Panc1 (cell line): ENCODE data around the gene DOCK3.

Experiments
- POLR2AphosphoS5 ChIP-seq: IDR thresholded peaks from 2 replicates; pipeline ENCODE4 v1.6.1; 2012; ENCODE audit warnings: mild to moderate bottlenecking, low read depth, low read length, moderate library complexity
- SIN3A ChIP-seq: IDR thresholded peaks from 2 replicates; pipeline ENCODE4 v1.6.1; 2012; ENCODE audit warnings: low read depth, mild to moderate bottlenecking, low read length, moderate library complexity, borderline replicate concordance; ENCODE audit not compliant: insufficient read depth
- TCF7L2 ChIP-seq: IDR thresholded peaks from 2 replicates; pipeline ENCODE4 v1.6.1; 2011; ENCODE audit warnings: mild to moderate bottlenecking, low read depth, low read length, inconsistent platforms
- TF ChIP-seq, protein P1 (sequence below), 2 experiments: IDR thresholded peaks; 2 replicates each; pipeline ENCODE4 v1.6.1; 2011 to 2012; ENCODE audit warnings: low read depth in 2 of 2, control low read depth in 1 of 2, low read length in 1 of 2, mild to moderate bottlenecking in 1 of 2, moderate library complexity in 1 of 2; ENCODE audit not compliant: insufficient read depth in 1 of 2
- TF ChIP-seq, protein P2 (sequence below): fragments of 450-650 bp; IDR thresholded peaks from 2 replicates; pipeline ENCODE4 v1.5.1; 2017; ENCODE audit warnings: mild to moderate bottlenecking

DNA sequence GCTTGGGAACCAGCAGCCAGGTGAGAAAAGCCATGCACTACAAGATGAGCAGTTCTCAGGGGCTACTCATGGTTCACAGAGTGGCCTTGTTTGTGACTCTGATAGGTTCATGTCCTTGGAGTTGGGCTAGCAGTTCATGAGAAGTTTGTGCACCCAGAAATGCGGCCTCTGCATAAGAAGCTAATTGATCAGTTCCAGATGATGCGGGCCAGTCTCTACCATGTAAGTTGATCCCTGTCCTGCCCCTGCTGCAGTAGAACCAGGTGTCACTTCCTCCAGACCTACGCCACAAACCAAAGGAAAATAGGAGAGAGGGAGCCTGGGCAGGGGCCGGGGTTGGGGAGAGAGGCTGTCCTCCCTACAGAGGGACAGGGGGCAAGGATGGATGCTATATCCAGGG, 683.1 kb downstream of the DOCK3 start:
- TF ChIP-seq, protein P1, sequence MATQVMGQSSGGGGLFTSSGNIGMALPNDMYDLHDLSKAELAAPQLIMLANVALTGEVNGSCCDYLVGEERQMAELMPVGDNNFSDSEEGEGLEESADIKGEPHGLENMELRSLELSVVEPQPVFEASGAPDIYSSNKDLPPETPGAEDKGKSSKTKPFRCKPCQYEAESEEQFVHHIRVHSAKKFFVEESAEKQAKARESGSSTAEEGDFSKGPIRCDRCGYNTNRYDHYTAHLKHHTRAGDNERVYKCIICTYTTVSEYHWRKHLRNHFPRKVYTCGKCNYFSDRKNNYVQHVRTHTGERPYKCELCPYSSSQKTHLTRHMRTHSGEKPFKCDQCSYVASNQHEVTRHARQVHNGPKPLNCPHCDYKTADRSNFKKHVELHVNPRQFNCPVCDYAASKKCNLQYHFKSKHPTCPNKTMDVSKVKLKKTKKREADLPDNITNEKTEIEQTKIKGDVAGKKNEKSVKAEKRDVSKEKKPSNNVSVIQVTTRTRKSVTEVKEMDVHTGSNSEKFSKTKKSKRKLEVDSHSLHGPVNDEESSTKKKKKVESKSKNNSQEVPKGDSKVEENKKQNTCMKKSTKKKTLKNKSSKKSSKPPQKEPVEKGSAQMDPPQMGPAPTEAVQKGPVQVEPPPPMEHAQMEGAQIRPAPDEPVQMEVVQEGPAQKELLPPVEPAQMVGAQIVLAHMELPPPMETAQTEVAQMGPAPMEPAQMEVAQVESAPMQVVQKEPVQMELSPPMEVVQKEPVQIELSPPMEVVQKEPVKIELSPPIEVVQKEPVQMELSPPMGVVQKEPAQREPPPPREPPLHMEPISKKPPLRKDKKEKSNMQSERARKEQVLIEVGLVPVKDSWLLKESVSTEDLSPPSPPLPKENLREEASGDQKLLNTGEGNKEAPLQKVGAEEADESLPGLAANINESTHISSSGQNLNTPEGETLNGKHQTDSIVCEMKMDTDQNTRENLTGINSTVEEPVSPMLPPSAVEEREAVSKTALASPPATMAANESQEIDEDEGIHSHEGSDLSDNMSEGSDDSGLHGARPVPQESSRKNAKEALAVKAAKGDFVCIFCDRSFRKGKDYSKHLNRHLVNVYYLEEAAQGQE (IDR thresholded peaks at IDR 0.05; ENCODE audit: insufficient read depth in 1 of 2, low read depth in 2 of 2, low read length in 1 of 2) = no peak
- TF ChIP-seq, protein P2, sequence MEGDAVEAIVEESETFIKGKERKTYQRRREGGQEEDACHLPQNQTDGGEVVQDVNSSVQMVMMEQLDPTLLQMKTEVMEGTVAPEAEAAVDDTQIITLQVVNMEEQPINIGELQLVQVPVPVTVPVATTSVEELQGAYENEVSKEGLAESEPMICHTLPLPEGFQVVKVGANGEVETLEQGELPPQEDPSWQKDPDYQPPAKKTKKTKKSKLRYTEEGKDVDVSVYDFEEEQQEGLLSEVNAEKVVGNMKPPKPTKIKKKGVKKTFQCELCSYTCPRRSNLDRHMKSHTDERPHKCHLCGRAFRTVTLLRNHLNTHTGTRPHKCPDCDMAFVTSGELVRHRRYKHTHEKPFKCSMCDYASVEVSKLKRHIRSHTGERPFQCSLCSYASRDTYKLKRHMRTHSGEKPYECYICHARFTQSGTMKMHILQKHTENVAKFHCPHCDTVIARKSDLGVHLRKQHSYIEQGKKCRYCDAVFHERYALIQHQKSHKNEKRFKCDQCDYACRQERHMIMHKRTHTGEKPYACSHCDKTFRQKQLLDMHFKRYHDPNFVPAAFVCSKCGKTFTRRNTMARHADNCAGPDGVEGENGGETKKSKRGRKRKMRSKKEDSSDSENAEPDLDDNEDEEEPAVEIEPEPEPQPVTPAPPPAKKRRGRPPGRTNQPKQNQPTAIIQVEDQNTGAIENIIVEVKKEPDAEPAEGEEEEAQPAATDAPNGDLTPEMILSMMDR = no peak
- TF ChIP-seq POLR2AphosphoS5 (no peak), TCF7L2 (no peak), SIN3A (no peak)
